Progenitor cell of endocrine pancreas (in vitro differentiated cells): ENCODE measurements around the gene SNAI1. TPM values are rescaled to one million over a fixed set of nuclear protein-coding genes. Genes with fewer than 3 reads are reported as not detected.

Experiments used
- DNase-seq: peaks from one replicate; pipeline ENCODE4 v3.0.0; 2021; ENCODE audit warnings: low spot score; ENCODE audit not compliant: unreplicated experiment
- H3K27ac Mint-ChIP-seq: 2 replicates; pipeline ENCODE4 v1.8.0; 2021; ENCODE audit warnings: mild to moderate bottlenecking, moderate library complexity, mixed read lengths
- H3K27me3 Mint-ChIP-seq: 2 replicates; pipeline ENCODE4 v1.8.0; 2021; ENCODE audit warnings: mixed read lengths
- H3K36me3 Mint-ChIP-seq: 2 replicates; pipeline ENCODE4 v1.8.0; 2022; ENCODE audit warnings: mixed read lengths; ENCODE audit not compliant: insufficient read depth
- H3K4me1 Mint-ChIP-seq: 2 replicates; pipeline ENCODE4 v1.8.0; 2021; ENCODE audit warnings: low read depth, mixed read lengths
- H3K4me3 Mint-ChIP-seq: 2 replicates; pipeline ENCODE4 v1.8.0; 2021; ENCODE audit warnings: low read depth, mild to moderate bottlenecking, moderate library complexity, mixed read lengths
- H3K9me3 Mint-ChIP-seq: 2 replicates; pipeline ENCODE4 v1.8.0; 2021; ENCODE audit warnings: low read depth, mixed read lengths
- total RNA-seq: library from RNA; stranded (reverse); gene quantifications from 2 replicates; pipeline ENCODE4 v1.2.1, GENCODE V29; 2021
- TF ChIP-seq, protein P1 (sequence below): fragments of 200-600 bp; sonication (generic); IDR thresholded peaks from one replicate; pipeline ENCODE4 v1.5.0; 2021; ENCODE audit warnings: antibody characterized with exemption, mild to moderate bottlenecking; ENCODE audit not compliant: unreplicated experiment

SNAI1 gene
- total RNA-seq, 1 donor from 2014 or later: 1.7 TPM

DNA sequence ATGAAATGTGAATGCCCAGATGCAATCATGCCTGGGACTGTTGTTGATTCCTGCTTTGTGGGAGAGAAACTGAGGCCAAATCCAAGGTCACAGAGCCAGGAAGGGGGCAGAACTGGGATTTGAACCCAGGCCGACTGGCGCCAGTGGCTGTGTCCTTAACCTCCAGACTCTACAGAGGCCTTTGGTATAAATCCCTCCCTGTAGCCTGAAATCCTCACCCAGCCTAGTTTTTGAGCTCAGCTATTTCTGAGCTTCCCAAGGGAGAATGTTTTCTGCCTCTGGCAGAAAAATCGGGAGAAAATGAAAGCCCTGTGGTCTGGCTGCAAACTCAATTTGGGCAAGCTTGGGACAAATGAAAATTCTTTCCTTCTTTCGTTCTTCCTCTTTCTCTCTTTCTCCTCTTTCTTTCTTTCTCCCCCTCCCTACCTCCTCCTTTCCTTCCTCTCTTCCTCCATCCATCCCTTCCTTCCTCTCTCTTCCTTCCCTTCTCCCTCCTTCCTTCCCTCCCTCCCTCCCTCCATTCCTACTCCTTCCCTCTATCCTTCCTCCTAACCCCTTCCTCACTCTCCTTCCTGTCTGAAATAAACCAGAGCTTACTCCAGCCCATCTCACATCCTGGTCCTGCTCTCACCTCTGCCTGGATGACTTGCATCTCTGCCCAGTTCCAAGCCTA, 34.9 kb downstream of the SNAI1 start:
- TF ChIP-seq, protein P1, sequence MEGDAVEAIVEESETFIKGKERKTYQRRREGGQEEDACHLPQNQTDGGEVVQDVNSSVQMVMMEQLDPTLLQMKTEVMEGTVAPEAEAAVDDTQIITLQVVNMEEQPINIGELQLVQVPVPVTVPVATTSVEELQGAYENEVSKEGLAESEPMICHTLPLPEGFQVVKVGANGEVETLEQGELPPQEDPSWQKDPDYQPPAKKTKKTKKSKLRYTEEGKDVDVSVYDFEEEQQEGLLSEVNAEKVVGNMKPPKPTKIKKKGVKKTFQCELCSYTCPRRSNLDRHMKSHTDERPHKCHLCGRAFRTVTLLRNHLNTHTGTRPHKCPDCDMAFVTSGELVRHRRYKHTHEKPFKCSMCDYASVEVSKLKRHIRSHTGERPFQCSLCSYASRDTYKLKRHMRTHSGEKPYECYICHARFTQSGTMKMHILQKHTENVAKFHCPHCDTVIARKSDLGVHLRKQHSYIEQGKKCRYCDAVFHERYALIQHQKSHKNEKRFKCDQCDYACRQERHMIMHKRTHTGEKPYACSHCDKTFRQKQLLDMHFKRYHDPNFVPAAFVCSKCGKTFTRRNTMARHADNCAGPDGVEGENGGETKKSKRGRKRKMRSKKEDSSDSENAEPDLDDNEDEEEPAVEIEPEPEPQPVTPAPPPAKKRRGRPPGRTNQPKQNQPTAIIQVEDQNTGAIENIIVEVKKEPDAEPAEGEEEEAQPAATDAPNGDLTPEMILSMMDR: no peak
- Mint-ChIP-seq H3K36me3 (no peaks in the 10 kb centered on the region), H3K27ac (no peak overlapping the region), H3K9me3 (no peaks in the 10 kb centered on the region), H3K4me1 (peaks cover 5% of the 10 kb centered on the region), H3K4me3 (no peak overlapping the region), H3K27me3 (peaks cover 8% of the 10 kb centered on the region)
- no peak for DNase-seq

DNA sequence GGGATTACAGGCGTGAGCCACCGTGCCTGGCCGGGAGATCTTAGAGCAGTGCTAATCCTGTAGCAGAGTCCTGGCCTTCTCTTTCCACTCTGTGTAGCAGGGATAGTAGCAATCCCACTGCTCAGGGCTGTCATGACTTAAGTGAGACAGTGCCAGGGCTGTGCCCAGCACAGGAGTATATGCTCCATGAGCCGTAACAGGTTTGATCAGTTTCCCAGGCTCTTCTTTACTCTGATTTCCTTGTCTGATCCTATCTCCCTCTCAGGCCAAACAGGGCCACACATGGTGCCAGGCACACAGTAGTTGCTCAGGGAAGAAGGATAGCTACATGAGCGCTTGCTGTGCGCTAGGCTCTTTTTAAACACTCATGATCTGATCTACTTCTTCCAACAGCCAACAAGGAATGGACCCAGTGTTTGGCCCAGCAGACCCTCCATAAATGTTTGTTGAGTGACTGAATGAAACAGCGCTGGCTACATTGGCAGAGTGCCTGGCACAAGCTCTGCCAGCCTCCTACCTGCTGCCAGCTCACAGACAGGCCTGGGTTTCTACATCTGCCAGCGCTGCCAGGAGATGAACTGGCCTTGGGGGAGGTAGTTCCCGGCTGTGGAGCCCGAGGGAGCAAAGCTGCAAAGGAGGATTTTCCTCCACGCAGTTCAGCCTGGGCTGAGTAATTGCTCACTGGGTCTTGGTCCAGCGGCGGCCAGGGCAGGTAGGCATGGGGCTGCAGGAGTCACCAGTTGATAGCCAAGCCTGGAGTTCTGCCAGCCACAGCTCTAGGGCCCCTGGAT, 36.9 kb downstream of the SNAI1 start:
- H3K4me3 Mint-ChIP-seq: no peak overlapping the region
- no peak for DNase-seq
- H3K27me3 Mint-ChIP-seq: peaks cover 6% of the 10 kb centered on the region
- no peaks in the 10 kb centered on the region for H3K9me3 Mint-ChIP-seq
- no peak overlapping the region for H3K27ac Mint-ChIP-seq
- TF ChIP-seq, protein P1: no peak
- H3K36me3 Mint-ChIP-seq: no peaks in the 10 kb centered on the region
- peaks cover 2% of the 10 kb centered on the region for H3K4me1 Mint-ChIP-seq

DNA sequence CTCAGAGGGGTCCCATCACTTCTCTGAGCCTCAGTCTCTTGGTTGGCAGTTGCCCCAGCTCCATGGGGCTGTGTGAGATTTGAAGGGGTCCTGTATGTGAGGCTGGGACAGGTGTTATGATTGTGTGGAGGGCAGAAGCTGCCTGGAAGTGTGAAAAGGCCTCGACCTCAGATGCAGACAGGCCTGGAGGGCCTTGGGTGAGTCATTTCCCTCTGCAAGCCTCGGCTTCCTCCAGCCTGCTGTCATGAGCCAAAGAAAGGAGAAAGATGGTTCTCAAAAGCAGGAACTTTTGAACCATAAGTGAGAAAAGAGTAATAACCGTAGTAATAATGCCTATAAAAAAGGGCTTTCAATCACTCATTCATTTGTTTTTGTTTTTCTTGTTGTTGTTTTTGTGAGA, 37.5 kb downstream of the SNAI1 start:
- Mint-ChIP-seq H3K27me3 (peaks cover 5% of the 10 kb centered on the region), H3K4me1 (no peaks in the 10 kb centered on the region), H3K36me3 (no peaks in the 10 kb centered on the region), H3K9me3 (no peaks in the 10 kb centered on the region), H3K27ac (no peak overlapping the region), H3K4me3 (no peak overlapping the region)
- TF ChIP-seq, protein P1: no peak
- no peak for DNase-seq

DNA sequence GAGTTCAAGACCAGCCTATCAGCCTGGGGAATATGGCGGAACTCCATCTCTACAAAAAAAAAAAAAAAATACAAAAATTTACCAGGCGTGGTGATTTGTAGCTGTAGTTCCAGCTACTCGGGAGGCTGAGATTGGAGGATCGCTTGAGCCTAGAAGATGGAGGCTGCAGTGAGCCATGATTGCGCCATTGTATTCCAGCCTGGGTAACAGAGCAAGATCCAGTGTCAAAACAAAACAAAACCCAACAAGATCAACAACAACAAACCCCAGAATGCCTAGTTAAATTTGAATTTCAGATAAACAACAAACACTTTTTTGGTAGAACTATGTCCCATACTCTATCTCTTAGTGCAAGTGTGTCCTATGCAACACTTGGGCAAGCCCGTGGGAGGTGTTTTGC, 39.9 kb downstream of the SNAI1 start:
- no peak overlapping the region for H3K4me3 Mint-ChIP-seq
- H3K27me3 Mint-ChIP-seq: peaks cover 5% of the 10 kb centered on the region
- DNase-seq: no peak
- H3K4me1 Mint-ChIP-seq: no peaks in the 10 kb centered on the region
- H3K36me3 Mint-ChIP-seq: no peaks in the 10 kb centered on the region
- H3K9me3 Mint-ChIP-seq: no peaks in the 10 kb centered on the region
- no peak overlapping the region for H3K27ac Mint-ChIP-seq
- TF ChIP-seq, protein P1: no peak

DNA sequence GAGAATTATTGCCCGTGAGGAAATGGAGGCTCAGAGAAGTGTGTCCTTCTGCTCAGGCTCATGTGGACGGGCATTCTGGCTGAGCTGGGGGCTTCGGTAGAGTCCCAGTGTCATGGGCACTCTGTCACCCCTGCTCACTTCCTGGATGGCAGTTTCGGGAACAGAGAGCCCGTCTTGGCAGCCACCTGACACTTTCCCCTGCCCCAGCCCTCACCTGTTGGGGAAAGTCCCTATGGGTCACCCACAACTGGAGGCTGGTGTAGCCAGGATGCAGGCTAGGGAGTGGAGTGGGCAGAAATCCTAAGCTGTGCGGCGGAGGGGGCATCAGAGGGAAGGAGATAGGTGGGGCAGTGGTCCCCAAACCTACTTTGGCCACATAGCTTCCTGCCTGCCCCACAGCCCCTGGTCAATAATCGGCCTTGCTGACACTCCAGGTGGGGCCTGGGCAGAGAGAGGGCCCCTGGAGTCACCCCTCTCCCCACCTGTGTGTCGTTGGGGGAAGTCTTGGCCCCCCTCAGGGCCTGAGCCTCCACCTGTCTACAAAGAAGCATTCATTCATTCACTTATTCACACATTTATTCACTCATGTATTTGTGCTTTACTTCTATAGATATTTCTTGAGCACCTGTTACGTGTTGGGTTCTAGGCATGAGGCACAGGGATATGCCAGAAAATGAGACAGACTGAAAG, 40.5 kb downstream of the SNAI1 start:
- Mint-ChIP-seq H3K4me1 (no peaks in the 10 kb centered on the region), H3K27ac (no peak overlapping the region), H3K9me3 (no peaks in the 10 kb centered on the region), H3K4me3 (no peak overlapping the region), H3K27me3 (peaks cover 2% of the 10 kb centered on the region), H3K36me3 (no peaks in the 10 kb centered on the region)
- no peak for DNase-seq
- TF ChIP-seq, protein P1: no peak
